Endothelial cell of umbilical vein (primary cell): Measurements from ENCODE around the gene ASCL1. TPM values are rescaled to one million over a fixed set of nuclear protein-coding genes. Genes with fewer than 3 reads are reported as not detected.

Source experiments
- BruUV-seq: library from RNA; stranded (reverse); fragments of 400-500 nt; replicated peaks from 2 replicates; lab custom pipeline; 2021; lab: Mats Ljungman, UMichigan
- CTCF ChIA-PET: fragments of 300-600, 350-600 bp; sonication (Branson Sonifier 250); formaldehyde crosslinking; loops from one replicate; lab custom pipeline; 2021; ENCODE audit warnings: antibody characterized with exemption, inconsistent platforms; lab: Charles Lee
- POLR2A ChIA-PET: fragments of 300-600, 350-600 bp; sonication (Branson Sonifier 250); formaldehyde crosslinking; loops from one replicate; lab custom pipeline; 2021; ENCODE audit warnings: antibody characterized with exemption, inconsistent platforms; lab: Charles Lee
- DNase-seq: peaks from one replicate; pipeline ENCODE4 v3.0.0-alpha.2; 2011; ENCODE audit warnings: low read depth, low spot score
- FAIRE-seq: peaks from 2 replicates; lab custom pipeline; 2011; peaks lifted over from hg19 to GRCh38; lab: Jason Lieb, UNC
- H2AFZ ChIP-seq: 2 replicates; pipeline ENCODE4 v1.6.0; 2012; ENCODE audit warnings: low read depth, low read length, control low read depth, inconsistent platforms
- H3K27ac ChIP-seq: 2 replicates; pipeline ENCODE4 v1.5.1; 2011; ENCODE audit warnings: low read depth, mild to moderate bottlenecking, control low read depth, low read length, moderate library complexity; ENCODE audit not compliant: insufficient read depth
- H3K27me3 ChIP-seq, 2 experiments: 2 replicates each; pipeline versions ENCODE4 v1.6.0 to v1.6.1; 2011; ENCODE audit warnings: low read length in 2 of 2, mixed read lengths in 1 of 2; ENCODE audit not compliant: control insufficient read depth in 2 of 2, insufficient read depth in 2 of 2
- H3K36me3 ChIP-seq, 2 experiments: 2 replicates in 1 of 2; 3 replicates in 1 of 2; pipeline ENCODE4 v1.5.1; 2011; ENCODE audit warnings: low read length in 2 of 2, mild to moderate bottlenecking in 1 of 2, moderate library complexity in 1 of 2; ENCODE audit not compliant: control insufficient read depth in 2 of 2, insufficient read depth in 2 of 2; ENCODE audit errors: extremely low read depth in 1 of 2
- H3K4me1 ChIP-seq: 3 replicates; pipeline ENCODE4 v1.5.1; 2011; ENCODE audit warnings: mild to moderate bottlenecking, low read length; ENCODE audit not compliant: control insufficient read depth, insufficient read depth; ENCODE audit errors: extremely low read depth
- H3K4me2 ChIP-seq: 2 replicates; pipeline ENCODE4 v1.6.1; 2011; ENCODE audit warnings: low read length, control low read depth, mixed read lengths; ENCODE audit not compliant: insufficient read depth
- H3K4me3 ChIP-seq, 3 experiments: fragments of 200-600 bp in 1 of 3; sonication (generic), shearing (Covaris generic) in 1 of 3; replicated peaks in 1 of 3; 2 replicates each; pipeline ENCODE4 v1.5.1; 2011 to 2016; ENCODE audit warnings: control low read depth in 3 of 3, low read length in 3 of 3, mild to moderate bottlenecking in 2 of 3, inconsistent platforms in 1 of 3, low read depth in 1 of 3, moderate library complexity in 1 of 3; ENCODE audit not compliant: insufficient read depth in 1 of 3
- H3K79me2 ChIP-seq: 2 replicates; pipeline ENCODE4 v1.6.0; 2012; ENCODE audit warnings: low read length, inconsistent platforms; ENCODE audit not compliant: control insufficient read depth, insufficient read depth
- H3K9ac ChIP-seq: replicated peaks from 2 replicates; pipeline ENCODE3; 2011; ENCODE audit warnings: low read length, control low read depth; ENCODE audit not compliant: insufficient read depth; ENCODE audit errors: extremely low read depth
- H3K9me1 ChIP-seq: replicated peaks from 3 replicates; pipeline ENCODE4 v1.6.0; 2011; ENCODE audit warnings: mild to moderate bottlenecking, low read length; ENCODE audit not compliant: control insufficient read depth, insufficient read depth; ENCODE audit errors: extremely low read depth
- H3K9me3 ChIP-seq: replicated peaks from 2 replicates; pipeline ENCODE4 v1.5.1; 2012; ENCODE audit warnings: low read length, inconsistent platforms; ENCODE audit not compliant: control insufficient read depth, insufficient read depth
- H4K20me1 ChIP-seq: replicated peaks from 2 replicates; pipeline ENCODE3; 2011; ENCODE audit warnings: mild to moderate bottlenecking, low read length; ENCODE audit not compliant: control insufficient read depth, insufficient read depth; ENCODE audit errors: extremely low read depth
- CTCF ChIP-seq, 2 donors: IDR thresholded peaks; 1 replicate in 1 of 2; 2 replicates in 1 of 2; pipeline ENCODE4 v1.5.1; 2011; ENCODE audit warnings: low read length in 2 of 2, mild to moderate bottlenecking in 2 of 2, moderate library complexity in 2 of 2, control low read depth in 1 of 2, inconsistent platforms in 1 of 2, low read depth in 1 of 2; ENCODE audit not compliant: insufficient read depth in 1 of 2; ENCODE audit errors: extremely low read depth in 1 of 2
- EZH2 ChIP-seq: IDR thresholded peaks from 2 replicates; pipeline ENCODE4 v1.6.1; 2012; ENCODE audit warnings: borderline replicate concordance, low read depth, mild to moderate bottlenecking, moderate library complexity, low read length, inconsistent platforms; ENCODE audit not compliant: severe bottlenecking
- FOS ChIP-seq: IDR thresholded peaks from 2 replicates; pipeline ENCODE4 v1.6.1; 2011; ENCODE audit warnings: mild to moderate bottlenecking, low read length, moderate library complexity, borderline replicate concordance; ENCODE audit not compliant: insufficient read depth
- GATA2 ChIP-seq: IDR thresholded peaks from 2 replicates; pipeline ENCODE4 v1.7.0; 2011; ENCODE audit warnings: low read depth, mild to moderate bottlenecking, moderate library complexity, mixed read lengths, low read length; ENCODE audit not compliant: insufficient read length, insufficient read depth
- JUN ChIP-seq: IDR thresholded peaks from 2 replicates; pipeline ENCODE4 v1.6.1; 2011; ENCODE audit warnings: borderline replicate concordance, low read depth; ENCODE audit not compliant: insufficient read length, insufficient read depth
- MAX ChIP-seq: IDR thresholded peaks from 2 replicates; pipeline ENCODE4 v1.6.1; 2011; ENCODE audit not compliant: insufficient read depth, insufficient read length
- MYC ChIP-seq: IDR thresholded peaks from one replicate; pipeline ENCODE4 v1.6.1; 2011; ENCODE audit warnings: mild to moderate bottlenecking, low read depth, low read length
- POLR2A ChIP-seq: IDR thresholded peaks from 2 replicates; pipeline ENCODE4 v1.6.1; 2012; ENCODE audit warnings: low read depth, mild to moderate bottlenecking, control low read depth, low read length
- POLR2AphosphoS5 ChIP-seq: IDR thresholded peaks from 2 replicates; pipeline ENCODE4 v1.6.1; 2012; ENCODE audit warnings: low read depth, mild to moderate bottlenecking, control low read depth, low read length, moderate library complexity; ENCODE audit not compliant: insufficient read depth
- dilution Hi-C: fragments of 300-500 bp; cut with MboI; formaldehyde crosslinking; loops from one replicate; pipeline ENCODE4 v1.15.0; 2019; ENCODE audit warnings: low sequenced_read_pairs; ENCODE audit not compliant: extremely low pct_ligation_motif_present
- intact Hi-C: fragments of 100-400 bp; cut with micrococcal nuclease; formaldehyde crosslinking; loops from one replicate; pipeline ENCODE4 v1.10.0; 2022
- polyA plus RNA-seq, 4 experiments: library from polyadenylated mRNA; depleted of rRNA in 3 of 4; stranded (reverse) in 3 of 4; unstranded in 1 of 4; fragments of >200 nt; gene quantifications; 2 replicates each; pipeline versions ENCODE4 v1.2.1 to v1.2.3, GENCODE V29; 2011 to 2012; ENCODE audit warnings: missing spikeins in 1 of 4
- total RNA-seq: library from RNA; stranded (reverse); gene quantifications from 2 replicates; pipeline ENCODE4 v1.2.3, GENCODE V29; 2021

ASCL1 gene
- total and polyA plus RNA-seq, 2 donors (not counting 3 experiments of a cell fraction or from before 2014, with no cell fraction given): not detected

GRCh38 chr12:102916252-102917025, 41.0 kb upstream of the ASCL1 start:
- Histone ChIP-seq H3K4me2 (no peak overlapping the region), H3K9me3 (peaks cover 2% of the 10 kb centered on the region), H3K9ac (no peak overlapping the region), H3K36me3 (no peaks in the 10 kb centered on the region), H2AFZ (no peak overlapping the region), H3K4me3 (no peak overlapping the region), H3K9me1 (no peaks in the 10 kb centered on the region), H3K27me3 (no peaks in the 10 kb centered on the region), H3K27ac (no peak overlapping the region), H4K20me1 (no peaks in the 10 kb centered on the region), H3K79me2 (no peaks in the 10 kb centered on the region), H3K4me1 (no peaks in the 10 kb centered on the region)
- BruUV-seq: no TSS peak
- FAIRE-seq: no peak
- dilution Hi-C loops: no loop called here
- intact Hi-C loops: no loop called here
- ChIA-PET CTCF (no interaction called here), POLR2A (no interaction called here)
- TF ChIP-seq JUN (no peak), EZH2 (no peak), FOS (no peak), GATA2 (no peak), POLR2AphosphoS5 (no peak), POLR2A (no peak), MAX (no peak), CTCF (IDR thresholded peaks at IDR 0.05; ENCODE audit: extremely low read depth in 1 of 2, insufficient read depth in 1 of 2, low read depth in 1 of 2, low read length in 2 of 2) (no peak), MYC (no peak)
- no peak for DNase-seq
